T-helper 2 cell treated with Interferon-gamma antibody and Interleukin-4, amounts not matched to agents 5 μg/mL and 100 μg/mL, for 36 hours (primary cell): Measurements from ENCODE around the gene FKBP9.
"Not testable (repeated sequence)": the region's sequence is repeated elsewhere in the genome, so short reads cannot be mapped to it uniquely, and the experiment has no call there.

Source experiments
- DNase-seq: peaks from one replicate; pipeline ENCODE4 v3.0.0; 2021; ENCODE audit warnings: low spot score
- H3K27ac Mint-ChIP-seq: one replicate; pipeline ENCODE4 v1.8.0; 2021; ENCODE audit warnings: mild to moderate bottlenecking, mixed read lengths
- H3K27me3 Mint-ChIP-seq: one replicate; pipeline ENCODE4 v1.8.0; 2021; ENCODE audit warnings: low read depth, mixed read lengths
- H3K36me3 Mint-ChIP-seq: one replicate; pipeline ENCODE4 v1.8.0; 2021; ENCODE audit warnings: low read depth, mixed read lengths
- H3K4me1 Mint-ChIP-seq: one replicate; pipeline ENCODE4 v1.8.0; 2021; ENCODE audit warnings: low read depth, mixed read lengths
- H3K4me3 Mint-ChIP-seq: one replicate; pipeline ENCODE4 v1.8.0; 2022; ENCODE audit warnings: mild to moderate bottlenecking, moderate library complexity, mixed read lengths
- H3K9me3 Mint-ChIP-seq: one replicate; pipeline ENCODE4 v1.8.0; 2021; ENCODE audit warnings: mixed read lengths

FKBP9 gene

DNA sequence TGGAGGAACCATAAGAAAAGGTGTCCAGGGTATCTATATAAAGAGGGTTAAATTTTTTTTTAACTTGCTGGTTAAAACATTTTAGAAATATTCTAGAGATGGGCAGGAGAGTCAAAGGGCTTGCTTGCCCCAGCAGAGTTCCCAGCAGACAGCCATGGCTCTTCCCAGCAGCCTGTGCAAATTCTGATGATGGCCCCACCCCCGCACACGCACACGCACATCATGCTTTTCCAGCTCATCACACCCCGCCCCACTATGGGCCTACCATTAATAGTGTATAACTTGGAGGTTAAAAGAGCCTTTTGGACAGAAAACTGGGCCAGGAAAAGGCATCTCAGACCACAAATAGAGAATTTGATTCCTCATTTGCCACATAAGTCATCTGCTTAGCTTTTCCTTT, 48.5 kb downstream of the FKBP9 start:
- not testable (repeated sequence) for DNase-seq, H3K27ac Mint-ChIP-seq, H3K4me3 Mint-ChIP-seq, H3K36me3 Mint-ChIP-seq, H3K4me1 Mint-ChIP-seq, H3K9me3 Mint-ChIP-seq, H3K27me3 Mint-ChIP-seq

DNA sequence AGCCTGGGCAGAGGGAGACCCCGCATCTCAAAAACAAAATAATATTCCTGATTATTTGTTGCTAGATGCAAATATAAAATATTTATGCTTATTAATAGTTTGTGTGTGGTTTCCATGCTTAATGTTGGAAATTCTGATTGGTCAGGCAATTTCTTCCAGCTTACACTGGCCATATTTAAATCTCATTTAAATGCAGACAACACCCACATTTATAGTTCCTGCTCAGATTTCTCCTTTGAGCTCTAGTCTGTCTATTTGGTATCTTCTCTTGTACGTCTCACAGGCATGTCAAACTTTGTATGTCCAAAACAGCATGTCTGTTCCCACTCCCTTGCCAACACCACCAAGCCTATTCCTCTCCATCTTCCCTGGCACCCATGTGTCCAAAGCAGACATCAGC, 52.5 kb downstream of the FKBP9 start:
- Mint-ChIP-seq H3K27ac (no peak overlapping the region), H3K4me1 (no peaks in the 10 kb centered on the region), H3K36me3 (peaks cover 26% of the 10 kb centered on the region), H3K27me3 (no peaks in the 10 kb centered on the region), H3K4me3 (no peak overlapping the region), H3K9me3 (no peaks in the 10 kb centered on the region)
- DNase-seq, result no peak

DNA sequence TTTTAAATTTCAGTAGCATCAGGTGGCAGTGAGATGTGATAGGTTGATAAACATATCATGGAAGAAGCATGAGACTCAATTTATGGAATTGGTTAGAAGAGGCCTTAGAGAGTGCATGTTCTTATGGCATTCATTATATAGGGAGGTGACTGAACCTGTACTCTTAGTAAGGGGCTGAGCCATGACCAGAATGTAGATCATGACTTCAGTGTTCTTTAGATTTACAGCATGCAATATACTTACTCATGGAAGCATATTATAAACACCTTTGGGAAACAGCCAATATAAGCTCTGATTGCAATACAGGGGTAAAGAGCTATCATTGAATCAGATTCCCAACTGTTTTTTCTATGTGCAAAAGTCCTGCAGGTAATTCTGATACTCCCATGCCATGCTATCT, 55.1 kb downstream of the FKBP9 start:
- Mint-ChIP-seq H3K4me3 (no peak overlapping the region), H3K27ac (no peak overlapping the region), H3K36me3 (peaks cover 40% of the 10 kb centered on the region), H3K27me3 (no peaks in the 10 kb centered on the region), H3K4me1 (no peaks in the 10 kb centered on the region), H3K9me3 (no peaks in the 10 kb centered on the region)
- DNase-seq, result no peak

DNA sequence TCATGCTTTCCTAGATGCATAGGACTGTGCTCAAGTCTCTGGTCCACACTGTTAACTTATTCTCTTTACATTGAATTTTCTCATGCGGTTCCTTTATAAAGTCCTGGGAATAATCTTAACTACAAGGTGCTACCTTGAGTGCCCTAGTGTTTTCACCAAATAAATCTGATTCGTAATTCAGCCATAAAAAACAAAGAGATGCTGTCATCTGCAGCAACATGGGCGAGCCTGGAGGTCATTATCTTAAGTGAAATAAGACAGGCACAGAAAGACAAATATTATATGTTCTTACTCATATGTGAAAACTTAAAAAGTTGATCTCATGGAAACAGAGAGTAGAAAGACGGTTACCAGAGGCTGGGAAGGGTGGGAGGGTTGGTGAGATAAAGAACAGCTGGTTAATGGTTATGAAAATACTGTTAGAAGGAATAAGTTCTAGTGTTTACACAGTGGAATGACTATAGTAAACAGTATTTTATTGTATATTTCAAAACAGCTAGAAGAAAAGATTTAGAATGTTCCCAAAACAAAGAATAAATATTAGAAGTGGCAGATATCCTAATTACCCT, 67.0 kb downstream of the FKBP9 start:
- Mint-ChIP-seq H3K27ac (no peak overlapping the region), H3K4me1 (no peaks in the 10 kb centered on the region), H3K4me3 (no peak overlapping the region), H3K9me3 (no peaks in the 10 kb centered on the region), H3K27me3 (no peaks in the 10 kb centered on the region), H3K36me3 (peaks cover 27% of the 10 kb centered on the region)
- no peak for DNase-seq

DNA sequence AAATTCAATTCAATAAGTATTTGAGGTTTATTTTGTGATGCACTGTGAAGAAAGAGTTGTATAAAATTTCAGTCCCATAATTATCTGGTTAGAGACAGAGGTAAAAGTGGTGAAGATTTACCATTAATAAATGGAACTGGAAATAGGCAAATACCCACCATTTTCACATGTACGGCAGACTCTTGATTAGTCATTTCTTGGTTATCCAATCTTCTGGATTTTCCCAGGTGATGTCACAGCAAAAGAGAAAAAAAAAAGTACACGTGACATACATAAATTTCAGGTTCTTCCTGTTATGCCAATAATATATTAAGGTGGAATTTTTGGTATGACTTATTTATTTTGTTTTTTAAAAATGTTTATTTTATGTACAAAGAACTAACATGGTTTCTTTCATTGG, 78.5 kb downstream of the FKBP9 start:
- no peak overlapping the region for H3K4me3 Mint-ChIP-seq
- no peaks in the 10 kb centered on the region for H3K27me3 Mint-ChIP-seq
- peaks cover 26% of the 10 kb centered on the region for H3K4me1 Mint-ChIP-seq
- no peak overlapping the region for H3K27ac Mint-ChIP-seq
- DNase-seq, result no peak
- peaks cover 13% of the 10 kb centered on the region for H3K36me3 Mint-ChIP-seq
- no peaks in the 10 kb centered on the region for H3K9me3 Mint-ChIP-seq

DNA sequence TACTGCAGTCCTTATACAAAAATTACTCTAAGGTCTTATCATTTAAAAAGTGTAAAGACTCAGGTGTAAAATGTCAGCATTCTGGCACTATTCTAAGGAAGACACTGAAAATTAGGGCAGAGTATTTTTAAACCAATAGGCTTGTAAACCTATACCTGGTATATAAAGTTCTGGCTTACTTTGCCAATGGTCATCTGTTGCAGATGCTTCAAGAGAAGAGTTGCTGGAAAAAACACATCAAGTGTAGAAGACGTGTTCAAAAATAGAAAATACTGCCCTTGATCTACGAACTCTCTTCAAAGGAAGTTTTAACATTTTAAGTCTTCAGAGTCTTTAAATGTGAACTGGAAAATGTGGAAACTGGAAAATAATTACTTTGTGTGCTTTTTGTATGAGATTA, 81.4 kb downstream of the FKBP9 start:
- no peaks in the 10 kb centered on the region for H3K9me3 Mint-ChIP-seq
- peak overlapping the region; percentile 88 for H3K4me3 Mint-ChIP-seq

DNA sequence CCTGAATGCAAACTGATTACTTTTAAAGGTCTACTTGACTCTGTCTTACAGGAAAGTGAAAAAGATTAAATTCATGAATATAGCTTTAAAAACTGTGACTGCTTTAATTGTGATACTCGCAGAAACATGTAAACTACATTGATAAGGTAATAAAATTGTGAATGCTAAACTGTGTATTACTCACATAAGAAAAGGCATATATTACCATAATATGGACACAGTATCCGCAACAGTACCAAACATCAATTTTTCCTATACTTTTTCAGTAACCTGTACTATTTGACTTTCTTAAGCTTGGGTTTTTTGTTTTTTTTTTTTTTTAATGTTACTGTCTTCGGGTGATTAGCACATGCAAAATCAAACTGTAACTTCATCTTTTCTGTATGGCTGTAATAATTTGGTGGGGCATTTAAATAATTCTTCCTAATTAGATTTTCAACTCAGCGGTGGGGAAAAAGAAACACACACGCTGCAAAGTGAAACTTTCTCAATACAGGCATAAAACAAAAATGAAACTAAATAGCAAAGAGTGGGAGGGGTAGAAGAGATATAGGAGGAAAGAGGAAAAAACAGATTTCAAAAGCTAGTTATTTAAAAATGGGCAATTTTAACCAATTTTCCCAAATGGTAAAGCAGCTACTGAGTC, 82.1 kb downstream of the FKBP9 start:
- H3K27me3 Mint-ChIP-seq, result no peaks in the 10 kb centered on the region
- H3K4me1 Mint-ChIP-seq, result peaks cover 36% of the 10 kb centered on the region
- H3K27ac Mint-ChIP-seq, result peak overlapping the region; percentile 88
- peaks cover 12% of the 10 kb centered on the region for H3K36me3 Mint-ChIP-seq
- H3K9me3 Mint-ChIP-seq, result no peaks in the 10 kb centered on the region
- DNase-seq, result no peak
- peak overlapping the region; percentile 88 for H3K4me3 Mint-ChIP-seq

More for the DNA sequence above, 81.4 kb downstream of the FKBP9 start:
- Mint-ChIP-seq H3K36me3 (peaks cover 13% of the 10 kb centered on the region), H3K27me3 (no peaks in the 10 kb centered on the region), H3K27ac (peak overlapping the region; percentile 46), H3K4me1 (peaks cover 34% of the 10 kb centered on the region)
- DNase-seq, result no peak

DNA sequence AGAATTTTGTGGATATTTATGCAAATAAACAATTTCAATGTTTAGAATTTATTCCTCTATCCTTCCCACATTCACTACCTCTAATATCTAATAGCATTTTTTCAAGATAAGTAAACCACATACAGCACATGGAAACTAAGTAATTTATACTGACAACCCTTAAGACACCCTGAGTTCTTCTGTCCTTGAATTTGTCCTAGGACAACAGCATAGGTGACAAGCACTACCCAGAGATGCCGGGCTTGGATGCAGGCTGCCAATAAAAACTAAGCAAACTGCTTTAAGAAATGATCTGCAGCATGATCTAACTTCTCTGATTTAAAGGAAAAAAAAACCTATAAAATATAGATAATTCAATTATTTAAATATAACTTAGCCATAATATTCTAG, 82.7 kb downstream of the FKBP9 start:
- H3K9me3 Mint-ChIP-seq, result no peaks in the 10 kb centered on the region
- peak overlapping the region; percentile 88 for H3K27ac Mint-ChIP-seq
- DNase-seq, result no peak
- peak overlapping the region; percentile 88 for H3K4me3 Mint-ChIP-seq
- H3K4me1 Mint-ChIP-seq, result peaks cover 37% of the 10 kb centered on the region
- H3K36me3 Mint-ChIP-seq, result peaks cover 7% of the 10 kb centered on the region
- no peaks in the 10 kb centered on the region for H3K27me3 Mint-ChIP-seq

DNA sequence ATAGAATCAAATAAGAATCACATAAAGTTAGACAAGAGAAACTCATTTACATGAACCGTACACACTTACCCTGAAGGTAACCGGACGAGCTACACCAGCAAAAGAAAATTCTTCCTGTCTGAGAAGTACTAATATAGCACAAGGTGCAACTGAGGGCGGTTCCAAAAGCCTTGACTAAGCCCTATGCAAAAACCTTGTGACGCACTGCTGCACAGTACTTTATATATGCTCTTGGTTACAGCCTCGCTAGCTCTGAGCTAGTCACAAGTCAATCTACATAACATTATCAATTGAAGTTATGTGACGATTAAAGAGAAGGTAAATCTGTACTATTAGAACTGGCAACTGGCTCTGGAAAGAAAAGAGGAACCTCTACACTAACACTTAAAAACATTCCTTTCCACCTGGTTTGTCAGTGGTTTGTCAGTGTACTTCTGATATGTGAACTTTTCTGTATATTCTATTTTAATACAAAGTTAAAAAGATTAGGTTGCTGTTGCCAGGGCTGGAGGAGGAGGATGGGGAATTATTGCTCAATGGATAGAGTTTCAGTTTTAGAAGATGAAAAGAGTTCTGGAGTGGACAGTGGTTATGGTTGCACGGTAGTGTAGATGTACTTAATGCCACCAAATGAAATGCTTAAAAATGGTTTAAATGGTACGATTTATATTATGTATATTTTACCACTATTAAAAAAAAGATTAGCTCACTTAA, 83.7 kb downstream of the FKBP9 start:
- Mint-ChIP-seq H3K4me3 (peak overlapping the region; percentile 84), H3K27me3 (no peaks in the 10 kb centered on the region), H3K4me1 (peaks cover 39% of the 10 kb centered on the region), H3K36me3 (peaks cover 8% of the 10 kb centered on the region), H3K27ac (peak overlapping the region; percentile 77), H3K9me3 (no peaks in the 10 kb centered on the region)
- peak; percentile 65 for DNase-seq

DNA sequence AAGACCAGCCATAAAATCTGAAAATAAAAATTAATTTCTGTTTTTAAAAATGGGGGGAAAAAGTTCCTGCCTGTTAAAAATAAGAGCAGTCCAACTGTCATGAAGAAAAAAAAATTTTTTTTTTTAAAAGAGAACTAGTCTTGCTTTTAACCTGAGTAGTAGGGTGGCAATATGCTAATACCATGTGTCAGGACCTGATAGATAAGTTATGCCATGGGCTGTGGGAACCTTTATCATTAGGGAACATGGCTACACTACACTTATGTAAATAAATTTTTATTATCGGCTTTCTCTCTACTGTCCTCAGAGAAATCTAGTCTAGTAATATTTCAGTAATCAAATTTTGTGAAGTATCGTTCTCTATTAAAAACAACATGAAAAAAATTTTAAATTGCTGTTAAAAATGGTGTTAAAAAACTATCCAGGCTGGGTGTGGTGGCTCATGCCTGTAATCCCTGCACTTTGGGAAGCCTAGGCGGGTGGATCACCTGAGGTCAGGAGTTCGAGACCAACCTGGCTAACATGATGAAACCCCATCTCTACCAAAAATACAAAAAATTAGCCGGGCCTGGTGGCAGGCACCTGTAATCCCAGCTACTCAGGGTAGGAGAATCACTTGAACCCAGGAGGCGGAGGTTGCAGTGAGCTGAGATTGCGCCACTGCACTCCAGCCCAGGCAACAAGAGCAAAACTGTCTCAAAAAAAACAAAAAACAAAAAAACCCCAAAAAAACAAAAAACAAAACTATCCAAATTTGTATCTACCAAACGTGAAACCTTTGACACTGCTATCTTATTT, 84.6 kb downstream of the FKBP9 start:
- no peak overlapping the region for H3K4me3 Mint-ChIP-seq
- peaks cover 8% of the 10 kb centered on the region for H3K36me3 Mint-ChIP-seq
- peaks cover 40% of the 10 kb centered on the region for H3K4me1 Mint-ChIP-seq
- DNase-seq, result no peak
- no peak overlapping the region for H3K27ac Mint-ChIP-seq
- H3K27me3 Mint-ChIP-seq, result no peaks in the 10 kb centered on the region
- H3K9me3 Mint-ChIP-seq, result no peaks in the 10 kb centered on the region

DNA sequence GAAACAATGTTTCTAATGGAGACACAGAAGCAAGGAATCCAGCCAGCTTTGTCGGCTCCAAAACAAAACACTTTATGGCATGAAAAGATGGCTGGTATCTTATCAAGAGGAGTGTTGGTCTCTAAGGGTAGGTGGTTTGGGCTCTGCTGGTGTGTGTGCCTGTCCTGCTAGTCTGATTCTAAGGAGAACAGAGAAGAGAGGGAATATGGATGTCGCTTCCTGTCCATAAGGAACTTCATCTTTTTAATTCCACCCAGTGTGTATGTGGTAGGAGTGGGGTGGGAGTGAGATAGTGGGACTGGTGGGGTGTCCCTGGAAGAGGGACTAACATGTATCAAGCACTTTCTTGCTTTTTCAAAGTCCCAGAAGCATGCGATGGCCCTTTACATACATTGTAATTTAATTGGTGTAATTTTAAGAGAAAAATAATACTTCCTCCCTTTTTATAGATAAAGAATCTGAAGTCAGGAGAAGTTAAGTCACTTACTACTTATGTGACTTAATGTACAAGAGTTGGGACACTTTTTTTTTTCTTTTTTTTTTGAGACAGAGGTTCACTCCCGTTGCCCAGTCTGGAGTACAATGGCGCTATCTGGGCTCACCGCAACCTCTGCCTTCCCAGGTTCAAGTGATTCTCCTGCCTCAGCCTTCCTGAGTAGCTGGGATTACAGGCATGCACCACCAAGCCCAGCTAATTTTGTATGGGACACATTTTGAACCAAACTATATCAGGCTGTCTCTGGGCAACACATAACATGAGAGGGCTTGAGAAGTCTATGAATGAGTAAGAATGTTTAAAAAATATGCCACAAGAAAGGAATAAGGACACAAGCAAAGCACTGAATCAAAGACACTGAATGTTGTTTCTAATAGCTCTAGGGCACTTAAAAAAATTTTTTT, 86.5 kb downstream of the FKBP9 start:
- no peak for DNase-seq
- peaks cover 6% of the 10 kb centered on the region for H3K36me3 Mint-ChIP-seq
- no peaks in the 10 kb centered on the region for H3K9me3 Mint-ChIP-seq
- no peak overlapping the region for H3K27ac Mint-ChIP-seq
- no peaks in the 10 kb centered on the region for H3K27me3 Mint-ChIP-seq
- H3K4me1 Mint-ChIP-seq, result peaks cover 42% of the 10 kb centered on the region
- no peak overlapping the region for H3K4me3 Mint-ChIP-seq

DNA sequence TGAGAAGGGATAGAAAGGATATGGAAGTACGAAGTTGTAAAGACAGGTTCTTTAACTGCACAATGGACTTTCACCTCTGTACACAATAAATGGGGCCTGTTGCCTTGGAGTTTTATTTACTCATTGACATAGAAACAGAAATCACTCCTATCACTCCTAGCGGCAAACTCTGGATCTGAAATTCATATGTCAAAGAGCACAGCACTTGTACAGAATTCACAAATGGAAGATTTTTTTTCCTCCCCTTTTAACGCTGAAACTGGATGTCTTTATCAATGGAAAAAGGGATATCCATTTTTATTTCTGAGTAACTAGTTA, 87.1 kb downstream of the FKBP9 start:
- Mint-ChIP-seq H3K9me3 (no peaks in the 10 kb centered on the region), H3K27me3 (no peaks in the 10 kb centered on the region), H3K4me1 (peaks cover 41% of the 10 kb centered on the region), H3K36me3 (peaks cover 6% of the 10 kb centered on the region), H3K4me3 (no peak overlapping the region), H3K27ac (no peak overlapping the region)
- DNase-seq, result no peak

DNA sequence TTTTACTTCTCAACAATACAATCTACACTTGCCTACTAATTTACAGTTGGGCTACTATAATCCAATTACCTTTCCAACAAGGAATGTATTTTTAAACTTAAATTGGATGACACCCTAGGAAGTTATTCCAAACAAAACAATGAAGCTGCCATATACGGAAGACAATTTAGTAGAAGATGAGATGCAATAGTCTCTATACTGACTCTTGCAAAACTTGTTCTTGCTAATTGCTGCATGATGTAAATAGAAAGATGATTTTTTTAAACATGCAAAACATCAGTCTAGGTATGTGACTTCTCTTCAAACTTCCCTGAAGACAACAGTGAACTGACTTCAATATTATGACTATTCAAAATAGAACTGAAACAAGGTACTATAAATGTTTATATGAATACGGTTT, 87.7 kb downstream of the FKBP9 start:
- Mint-ChIP-seq H3K27ac (no peak overlapping the region), H3K4me3 (no peak overlapping the region), H3K36me3 (peaks cover 4% of the 10 kb centered on the region), H3K27me3 (no peaks in the 10 kb centered on the region), H3K9me3 (no peaks in the 10 kb centered on the region), H3K4me1 (peaks cover 35% of the 10 kb centered on the region)
- DNase-seq, result no peak
